Nucleus accumbens (tissue), 56 donors: ENCODE data around the gene OS9.
"Not testable (repeated sequence)": the region's sequence is repeated elsewhere in the genome, so short reads cannot be mapped to it uniquely, and the experiment has no call there.

ENCODE experiments used
- DNase-seq, 56 donors: peaks; one replicate each; lab custom pipeline; 2025; lab: John Stamatoyannopoulos, UW

OS9 gene

DNA sequence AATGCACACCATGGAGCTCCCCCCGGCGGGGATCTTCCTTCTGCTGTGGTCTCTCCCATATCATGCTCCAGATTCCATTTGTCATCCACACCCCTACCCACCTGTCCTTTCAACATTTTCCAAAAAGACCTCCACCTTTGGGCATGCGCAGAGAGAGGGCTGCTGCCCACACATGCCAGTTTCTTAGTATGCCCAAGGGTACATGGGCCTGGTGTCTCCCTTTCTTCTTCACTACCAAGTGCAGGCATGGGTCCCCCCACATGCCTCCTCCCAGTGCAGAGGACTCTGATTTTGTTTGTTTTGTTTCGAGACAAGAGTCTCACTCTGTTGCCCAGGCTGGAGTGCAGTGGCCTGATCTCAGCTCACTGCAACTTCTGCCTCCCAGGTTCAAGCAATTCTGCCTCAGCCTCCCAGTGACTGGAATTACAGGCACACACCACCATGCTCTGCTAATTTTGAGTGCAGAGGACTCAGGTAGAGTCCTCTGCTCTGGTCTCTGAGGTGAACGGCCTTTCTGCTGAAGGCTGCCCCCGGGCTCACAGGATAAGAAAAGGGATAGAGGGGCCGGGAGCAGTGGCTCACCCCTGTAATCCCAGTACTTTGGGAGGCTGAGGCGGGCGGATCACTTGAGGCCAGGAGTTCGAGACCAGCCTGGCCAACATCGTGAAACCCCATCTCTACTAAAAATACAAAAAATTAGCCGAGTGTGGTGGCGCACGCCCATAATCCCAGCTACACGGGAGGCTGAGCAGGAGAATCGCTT lies 28.1 kb downstream of the OS9 start:
- DNase-seq: not testable (repeated sequence)

DNA sequence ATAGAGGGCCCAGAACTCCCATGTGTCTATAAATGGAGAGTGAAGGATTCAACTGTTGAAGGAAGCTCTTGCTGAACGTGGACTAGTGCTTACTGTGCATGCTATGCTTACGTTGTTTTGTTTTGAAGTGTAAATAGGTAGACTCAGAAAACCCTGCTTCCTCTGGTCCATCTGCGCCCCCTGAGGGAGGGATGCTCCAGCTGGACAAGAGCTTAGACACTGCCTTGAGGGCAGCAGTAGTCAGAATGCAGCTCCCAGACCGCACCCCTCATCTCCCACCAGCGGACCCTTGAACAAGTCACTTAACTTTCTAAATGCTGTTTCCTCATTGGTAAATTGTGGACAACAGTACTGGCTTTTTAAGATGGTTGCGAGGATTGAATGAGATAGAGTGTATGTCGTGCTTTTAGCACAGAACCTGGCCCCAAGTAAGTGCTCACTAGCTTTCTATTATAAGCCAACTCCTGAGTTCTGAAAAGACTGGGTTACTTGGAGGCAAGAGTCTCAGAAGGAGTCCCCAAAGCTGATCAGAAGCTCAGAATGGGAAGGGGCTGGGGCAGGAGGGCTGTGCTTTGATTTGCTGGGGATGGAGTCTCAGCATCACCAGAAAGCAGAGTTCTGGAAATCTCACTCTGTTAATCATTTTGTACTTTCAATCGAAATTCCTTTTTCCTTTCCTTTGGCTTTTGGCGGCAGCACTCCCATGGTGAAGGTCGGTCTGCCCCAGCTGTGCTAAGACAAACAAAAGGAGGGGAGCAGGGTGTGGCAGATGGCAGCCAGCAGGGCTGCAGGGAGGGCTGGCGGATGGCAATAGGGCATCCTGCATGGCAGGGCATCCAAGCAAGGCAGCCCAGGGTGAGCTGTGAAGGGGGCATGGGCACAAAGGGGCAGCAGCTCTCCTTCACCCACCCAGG lies 29.0 kb downstream of the OS9 start:
- no peak for DNase-seq

DNA sequence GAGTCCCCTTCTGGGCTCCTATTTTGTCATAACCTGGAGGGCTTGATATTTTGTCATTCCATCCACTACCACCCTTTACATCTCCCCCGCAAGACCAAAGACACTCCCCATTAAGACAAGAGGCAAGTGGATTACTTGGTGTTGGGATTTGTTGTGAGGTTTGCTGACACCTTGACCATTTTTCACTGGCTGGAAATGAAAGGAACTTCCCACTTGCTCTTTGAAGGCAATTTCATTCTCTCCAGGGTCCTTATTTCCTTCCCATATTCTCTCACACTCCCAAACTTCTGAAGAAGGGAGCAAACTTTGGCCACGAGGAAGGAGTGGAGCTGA lies 29.7 kb downstream of the OS9 start:
- no peak for DNase-seq

DNA sequence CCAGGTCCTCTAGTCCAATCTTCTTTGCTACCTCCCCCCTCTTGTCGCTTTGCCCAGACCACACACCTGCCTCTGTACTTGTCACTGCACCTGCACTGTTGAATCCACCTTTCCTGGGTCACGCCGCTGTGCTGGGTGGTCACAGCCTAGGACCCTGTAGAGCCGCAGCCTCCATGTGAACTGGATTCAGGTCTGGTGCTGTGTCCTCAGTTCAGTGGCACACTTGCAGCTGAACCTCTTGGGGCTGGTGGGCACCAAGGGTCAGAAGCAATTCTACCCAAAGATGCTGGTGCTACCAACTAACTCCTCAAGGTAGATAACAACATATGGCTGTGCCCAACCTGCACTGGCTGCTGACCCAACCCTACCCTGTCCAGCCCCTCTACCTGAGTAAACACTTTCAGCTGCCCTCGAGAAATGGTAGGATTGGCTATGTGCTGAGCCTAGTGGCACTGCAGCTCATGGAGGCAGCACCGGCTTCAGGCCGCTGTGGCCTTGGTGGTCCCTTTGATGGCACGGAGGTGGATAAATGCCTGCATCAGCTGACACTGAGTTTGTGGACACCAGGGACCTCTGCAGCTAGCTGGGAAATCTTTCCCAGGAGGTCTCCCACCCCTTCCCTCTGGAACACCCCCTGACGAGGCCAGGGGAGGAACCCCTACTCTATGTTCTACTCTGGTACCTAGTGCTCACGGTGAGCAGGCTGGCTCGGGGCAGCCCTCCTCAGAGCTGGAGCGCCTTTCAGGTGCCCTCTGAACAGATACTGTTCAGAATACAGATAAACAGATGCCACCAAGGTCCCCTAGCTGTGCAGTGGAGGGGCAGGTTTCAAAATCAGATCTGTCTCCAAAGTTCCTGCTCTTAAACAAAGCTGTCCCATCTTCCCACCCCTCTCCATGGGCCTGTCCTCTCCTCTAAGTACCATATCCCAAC lies 30.3 kb downstream of the OS9 start:
- no peak for DNase-seq

DNA sequence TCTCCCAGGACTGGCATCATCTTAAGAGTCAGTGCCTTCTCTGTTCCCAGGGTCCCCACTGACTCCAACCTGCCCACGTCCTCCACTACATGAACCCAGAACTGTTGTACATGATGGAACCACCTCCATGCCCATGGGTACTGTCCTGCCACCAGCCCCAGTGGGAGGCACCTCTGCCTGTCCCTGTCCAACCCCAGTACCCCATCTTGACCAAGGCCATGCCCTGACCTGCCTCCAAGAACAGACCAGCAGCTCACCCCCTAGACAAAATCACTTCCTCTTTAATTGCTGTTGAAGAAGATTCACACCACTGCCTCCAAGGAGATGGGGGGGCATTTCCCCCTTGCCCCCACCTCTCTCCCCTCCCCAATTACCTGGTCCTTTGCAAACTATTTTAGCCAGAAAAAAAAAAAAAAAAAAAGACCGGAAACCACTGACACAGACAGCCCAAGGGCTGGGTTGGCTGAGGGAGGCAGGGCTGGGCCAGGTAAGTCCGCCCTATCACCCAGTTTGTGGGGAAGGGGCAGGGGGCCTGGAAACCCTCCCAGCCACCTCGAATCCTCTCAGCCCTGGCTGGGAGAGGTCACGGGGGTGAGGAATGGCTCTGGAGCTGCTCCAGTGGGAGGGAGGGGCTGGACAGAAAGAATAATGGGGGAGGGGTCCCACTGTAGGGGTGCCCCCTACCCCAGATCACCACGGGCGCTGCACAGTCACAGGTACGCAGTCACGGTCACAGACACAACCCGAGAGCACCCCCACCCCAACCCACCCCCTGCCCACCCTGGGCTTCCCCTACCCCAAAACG lies 31.2 kb downstream of the OS9 start:
- DNase-seq: no peak

DNA sequence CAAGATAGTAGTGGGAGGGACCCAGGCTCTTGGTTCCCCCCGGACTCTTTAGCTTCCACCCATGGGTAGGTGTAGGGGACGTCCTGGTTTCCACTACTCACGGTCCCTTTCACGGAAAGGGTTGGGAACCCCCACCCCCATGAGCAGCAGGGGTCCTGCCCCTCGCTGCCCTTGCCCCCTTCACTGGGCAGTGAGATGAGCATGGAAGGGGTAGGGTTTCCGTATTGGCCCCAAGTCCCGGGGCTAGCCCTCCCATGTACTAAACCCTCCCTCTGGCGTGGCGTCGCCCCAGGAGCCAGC lies 31.9 kb downstream of the OS9 start:
- no peak for DNase-seq

DNA sequence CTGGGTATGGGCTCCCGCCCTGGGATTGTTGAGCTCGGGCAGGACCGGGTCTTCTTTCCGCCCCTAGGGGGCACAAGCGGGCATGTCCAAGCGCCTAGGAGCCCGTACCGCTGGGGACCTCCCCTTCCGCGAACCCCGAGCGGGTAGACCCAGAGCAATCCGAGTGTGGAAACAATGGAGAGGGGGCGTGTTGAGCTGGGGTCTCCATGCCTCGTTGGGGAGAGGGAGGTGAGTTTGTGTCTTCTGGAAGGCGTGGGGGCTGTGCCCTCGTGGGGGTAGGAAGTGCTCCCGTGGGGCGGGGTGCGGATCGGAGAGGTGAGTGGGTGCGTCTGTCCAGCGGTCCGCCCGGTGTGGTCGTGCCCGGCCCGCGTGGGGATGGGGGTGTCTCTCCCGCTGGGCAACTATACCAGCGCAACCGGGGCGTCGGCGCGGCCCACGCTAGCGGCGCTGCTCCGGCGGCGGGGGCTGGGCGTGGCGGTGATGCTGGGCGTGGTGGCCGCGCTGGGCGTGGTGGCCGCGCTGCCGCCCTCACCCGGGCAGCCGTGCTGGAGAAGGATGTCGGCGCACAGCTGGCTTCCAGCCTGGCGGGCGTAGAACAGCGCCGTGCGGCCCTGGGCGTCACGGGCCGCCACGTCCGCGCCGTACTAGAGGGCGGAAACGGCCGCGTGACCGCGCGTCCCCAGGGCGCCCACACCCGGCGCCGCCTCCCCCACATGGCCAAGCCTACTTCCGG lies 32.4 kb downstream of the OS9 start:
- peak in 45 of 56 donors; percentile 7 to 73 (median 32) for DNase-seq

DNA sequence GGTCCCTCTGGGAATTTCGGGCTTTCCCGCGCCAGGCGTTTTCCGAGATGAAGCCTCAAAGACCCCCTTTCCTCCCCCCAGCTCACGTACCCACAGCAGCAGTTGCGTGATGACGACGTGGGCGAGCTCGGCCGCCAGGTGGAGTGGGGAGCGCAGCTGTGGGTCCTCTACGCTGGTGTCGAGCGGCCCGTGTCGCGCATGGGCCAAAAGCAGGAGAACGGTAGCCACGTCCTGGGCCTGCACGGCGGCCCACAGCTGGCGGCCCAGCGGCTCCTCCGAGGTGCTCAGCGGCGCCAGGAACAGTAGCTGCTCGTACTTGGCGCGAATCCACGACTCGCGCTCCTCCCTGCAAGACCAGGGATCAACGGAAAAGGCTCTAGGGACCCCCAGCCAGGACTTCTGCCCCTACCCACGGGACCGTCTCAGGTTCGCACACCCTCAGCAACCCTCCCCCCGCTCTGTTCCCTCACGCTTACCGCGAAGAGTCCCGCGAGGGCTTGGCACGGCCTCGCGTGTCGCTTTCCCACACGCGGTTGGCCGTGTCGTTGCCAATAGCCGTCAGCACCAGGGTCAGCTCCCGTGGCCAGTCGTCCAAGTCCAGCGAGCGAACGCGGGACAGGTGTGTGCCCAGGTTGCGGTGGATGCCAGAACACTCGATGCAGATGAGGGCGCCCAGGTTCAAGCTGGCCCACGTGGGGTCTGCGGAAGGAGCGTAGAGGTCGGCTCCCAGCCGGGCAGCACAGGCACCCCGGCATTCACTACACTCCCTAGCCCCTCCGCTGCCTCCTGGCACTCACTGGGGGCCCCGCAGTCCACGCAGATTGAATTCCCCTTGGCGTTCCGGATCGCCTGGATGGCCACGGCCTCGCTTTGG lies 33.2 kb downstream of the OS9 start:
- peak in 2 of 56 donors; percentile 12 to 40 for DNase-seq

DNA sequence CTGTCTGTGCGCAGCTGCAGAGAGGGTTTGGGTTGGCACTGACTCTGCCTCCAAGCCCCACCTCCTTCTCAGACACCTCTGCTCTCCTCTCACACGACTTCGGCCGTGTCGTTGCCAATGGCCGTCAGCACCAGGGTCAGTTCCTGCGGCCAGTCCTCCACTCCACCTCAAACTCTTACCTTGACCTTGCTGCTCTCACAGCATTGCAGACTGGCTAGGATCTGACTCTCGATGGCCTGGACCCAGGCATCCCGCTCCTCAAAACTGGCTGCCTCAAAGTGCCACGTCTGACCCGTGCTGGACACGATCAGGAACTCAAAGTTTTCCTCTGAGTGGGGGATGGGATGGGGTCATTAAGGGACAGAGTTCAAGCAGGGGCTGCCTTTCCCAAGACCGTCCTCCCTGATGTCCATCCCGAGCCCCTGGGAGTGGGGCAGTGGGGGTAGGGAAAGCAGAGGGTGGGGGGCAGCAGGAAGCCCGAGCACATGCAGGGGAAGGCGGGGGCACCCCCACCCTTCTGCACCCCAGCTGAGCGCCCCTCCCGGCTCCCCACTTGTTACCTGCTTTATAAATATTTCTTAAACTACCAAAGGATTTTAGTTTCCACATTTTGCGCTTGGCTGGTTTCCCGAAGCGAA lies 33.9 kb downstream of the OS9 start:
- no peak for DNase-seq

DNA sequence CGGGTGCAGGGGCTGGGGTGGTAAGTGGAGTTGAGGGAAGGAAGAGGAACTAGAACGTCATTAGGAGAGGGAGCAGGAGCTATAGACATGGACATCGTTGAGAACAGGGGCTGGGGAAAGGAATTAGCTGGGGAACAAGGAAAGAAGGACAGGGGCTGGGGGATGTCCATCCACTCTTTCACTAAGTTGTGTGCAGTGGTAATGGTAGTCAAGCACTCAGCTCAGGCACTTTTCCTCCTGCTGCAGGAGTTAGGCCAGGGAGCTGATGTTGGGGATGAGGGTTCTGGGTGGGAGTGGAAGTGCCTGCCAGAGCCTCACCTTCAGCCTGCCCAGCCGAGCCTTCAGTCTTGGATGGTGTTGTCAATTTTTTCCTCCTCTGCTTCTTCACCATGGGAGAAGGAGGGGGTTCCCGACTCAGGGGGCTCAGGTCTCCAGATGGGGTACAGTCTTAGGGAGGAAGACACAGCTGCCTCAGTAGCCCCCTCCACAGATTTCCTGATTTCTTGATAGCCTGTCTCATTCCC lies 35.5 kb downstream of the OS9 start:
- DNase-seq: no peak

DNA sequence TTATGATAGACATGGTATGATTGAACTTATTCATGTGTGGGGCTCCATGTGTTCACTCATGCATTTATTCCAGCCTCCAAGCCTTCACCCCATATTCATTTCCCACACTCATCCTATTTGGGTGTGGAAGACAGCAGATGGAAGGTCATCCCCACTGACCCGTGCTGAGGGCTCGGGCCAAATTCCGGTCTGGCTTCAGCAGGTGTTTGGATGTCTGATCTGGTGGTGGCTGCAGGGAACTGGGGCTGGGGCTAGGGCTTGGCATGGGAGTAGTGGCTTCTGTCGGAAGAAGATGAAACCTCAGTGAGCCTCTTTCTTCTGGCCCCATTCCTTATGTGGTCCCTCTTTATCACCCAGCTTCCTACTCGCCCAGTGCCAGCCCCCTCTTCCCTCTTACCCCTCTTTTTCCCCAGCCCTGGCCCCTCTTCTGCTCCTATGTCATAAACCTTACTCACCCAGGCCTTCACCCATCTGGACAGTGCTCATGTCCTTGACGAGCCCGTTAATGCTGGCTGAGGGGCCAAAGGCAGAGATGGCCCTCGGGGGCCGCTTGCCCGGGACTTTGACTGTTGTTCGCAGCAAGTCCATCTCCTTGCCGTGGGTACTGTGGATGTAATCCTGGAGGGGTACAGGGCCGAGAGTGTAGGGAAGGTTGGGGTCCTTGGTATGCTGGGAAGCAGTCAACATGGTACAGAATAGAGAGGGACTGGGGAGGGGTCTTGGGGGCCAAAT lies 36.6 kb downstream of the OS9 start:
- DNase-seq: no peak

DNA sequence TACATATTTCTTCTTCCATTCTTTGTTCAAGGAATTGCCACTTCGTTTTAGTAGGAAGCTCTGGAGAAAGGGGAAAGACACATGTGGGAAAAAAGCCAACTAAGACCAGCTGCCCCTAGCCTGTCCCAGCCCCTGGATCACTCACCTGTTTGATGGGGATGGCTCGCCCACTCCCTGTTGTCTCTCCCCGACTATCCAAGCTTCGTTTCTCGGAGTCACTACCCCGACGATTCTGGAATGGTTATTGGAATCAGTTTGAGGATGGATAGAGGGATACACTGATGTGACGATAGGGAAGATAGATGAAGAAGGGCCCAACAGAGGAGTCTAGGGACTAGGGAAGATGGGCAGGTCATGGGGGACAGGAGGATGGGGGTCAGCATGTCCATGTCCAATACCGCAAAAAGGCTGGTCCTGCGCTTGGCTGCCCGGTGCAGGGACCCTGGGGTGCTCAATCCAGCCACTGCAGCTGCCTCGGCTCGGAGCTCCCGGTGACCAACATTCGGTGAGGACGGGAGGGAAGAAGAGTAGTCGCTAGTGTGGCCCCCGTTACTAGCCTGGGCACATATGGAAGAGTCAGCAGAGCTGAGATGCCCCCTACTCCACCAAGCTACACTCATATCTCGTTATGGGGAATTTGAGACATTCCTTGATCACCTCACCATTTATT lies 37.6 kb downstream of the OS9 start:
- DNase-seq: no peak

DNA sequence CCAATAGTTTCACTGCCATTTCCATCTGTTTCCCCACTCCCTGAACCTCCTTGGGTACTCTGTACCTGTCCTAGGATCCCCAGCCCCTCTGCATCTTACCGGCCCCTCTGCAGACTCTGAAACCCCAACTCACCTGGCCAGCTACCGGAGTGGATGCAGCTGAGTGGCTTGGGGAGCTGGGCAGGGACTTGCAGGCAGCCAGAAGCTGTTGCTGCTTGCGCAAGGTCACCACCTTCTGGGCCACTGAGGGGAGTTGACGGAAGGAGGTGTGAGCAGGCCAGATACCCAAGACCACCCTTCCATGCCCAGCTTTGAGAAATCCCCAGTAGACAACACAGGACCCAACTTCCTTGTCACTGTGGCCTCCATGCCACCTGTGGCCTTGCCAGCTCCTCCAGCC lies 38.3 kb downstream of the OS9 start:
- DNase-seq: no peak

DNA sequence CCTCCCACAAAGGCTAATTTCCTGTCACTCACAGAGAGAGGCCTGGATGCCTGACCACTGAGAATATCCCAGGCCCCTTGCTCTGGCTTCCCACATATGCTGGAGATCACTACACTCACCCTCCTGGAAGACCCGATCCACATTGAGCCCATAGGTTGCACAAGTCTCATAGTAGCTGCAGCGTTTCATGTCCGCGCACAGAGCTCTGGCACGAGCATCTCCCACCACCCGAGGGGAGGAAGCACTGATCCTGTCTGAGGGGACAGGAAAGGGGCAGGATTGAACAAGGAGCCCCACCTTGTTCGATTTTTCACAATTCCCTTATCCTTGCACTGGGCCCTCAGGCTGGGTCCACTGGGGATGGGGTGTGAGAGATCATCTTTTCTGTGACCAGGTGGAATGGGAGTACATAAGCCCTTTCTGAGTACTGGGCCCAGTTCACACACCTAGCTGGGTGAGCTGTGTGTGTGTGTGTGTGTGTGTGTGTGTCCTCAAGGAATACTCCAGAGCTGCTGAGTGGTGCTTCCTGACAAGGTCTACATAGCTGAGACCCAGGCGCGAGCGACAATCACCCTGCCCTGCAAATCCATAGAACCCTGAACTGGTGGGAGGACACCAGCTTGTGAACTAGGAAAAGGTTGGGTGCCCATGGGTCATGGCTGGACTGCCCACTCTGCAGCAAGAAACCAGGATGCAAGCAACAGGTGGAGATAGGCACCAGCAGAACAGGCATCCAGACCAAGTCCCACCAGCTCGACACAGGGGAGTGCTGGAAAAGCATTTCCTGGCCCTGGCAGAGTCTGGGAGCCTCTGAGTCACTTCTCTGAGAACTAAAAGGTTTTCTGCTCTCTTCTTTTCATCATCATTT lies 39.0 kb downstream of the OS9 start:
- DNase-seq: no peak

DNA sequence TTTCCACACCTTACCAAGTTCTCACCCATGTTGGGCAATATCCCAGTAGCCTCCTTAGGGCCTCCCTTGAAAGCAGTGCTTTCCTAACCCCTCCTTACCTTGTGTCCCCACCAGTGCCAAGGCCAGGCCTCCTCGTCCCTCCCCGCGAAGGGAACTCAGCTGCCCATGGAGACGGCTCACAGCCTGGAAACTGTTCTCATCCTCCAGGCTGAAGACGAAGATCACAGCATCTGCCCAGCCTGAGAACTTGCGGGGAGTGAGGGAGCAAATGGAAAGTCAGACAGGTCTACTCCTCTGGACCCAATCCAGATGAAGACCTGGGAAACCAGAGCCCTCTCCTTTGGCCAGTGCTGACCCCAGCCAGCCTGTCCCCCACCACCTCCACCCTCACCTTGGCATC lies 40.0 kb downstream of the OS9 start:
- DNase-seq: no peak

DNA sequence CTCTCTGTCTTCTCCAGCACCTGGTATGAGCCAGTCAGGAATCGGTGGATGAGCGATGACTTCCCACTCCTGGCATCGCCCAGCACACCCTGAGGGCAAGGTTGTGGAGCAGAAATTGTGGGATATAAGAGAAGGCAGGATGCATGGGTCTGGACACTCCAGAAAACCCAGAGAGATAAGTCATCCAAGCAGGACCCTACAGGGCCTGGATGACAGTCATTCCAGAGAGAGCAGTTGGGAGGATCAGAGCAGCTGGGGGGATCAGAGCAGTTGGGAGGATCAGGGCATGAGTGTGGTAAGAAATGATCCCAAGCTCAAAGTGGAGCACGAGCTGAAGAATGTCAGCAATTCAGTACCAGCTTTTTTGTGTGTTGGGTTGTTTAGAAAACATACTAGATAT lies 40.7 kb downstream of the OS9 start:
- no peak for DNase-seq
